Measurements from ENCODE around the gene RSAD2. TPM values are rescaled to one million over a fixed set of nuclear protein-coding genes. Genes with fewer than 3 reads are reported as not detected.

Gene RSAD2
- total and polyA plus RNA-seq, 12 donors = 1.6 to 16.1 (median 5.4) TPM

GRCh38 chr2:6924101-6924923, 46.7 kb downstream of the RSAD2 start:
- DNase-seq (no peak), ATAC-seq (no peak)
- TF ChIP-seq CTCF (IDR thresholded peaks at IDR 0.05) = no peak
- H3K27ac ChIP-seq = peak overlapping the region in 1 of 10 donors; percentile 5
- H3K27me3 ChIP-seq = no peaks in the 10 kb centered on the region
- peaks cover 11 to 95% (median 75%) of the 10 kb centered on the region in 9 donors for H3K4me1 ChIP-seq
- H3K36me3 ChIP-seq = no peaks in the 10 kb centered on the region
- WGBS, 2 donors = 91 to 94% methylated on average over 19 of the region's 19 CpGs
- no peaks in the 10 kb centered on the region for H3K9me3 ChIP-seq
- intact Hi-C loops (cut with DNase I) = loop anchor here in 5 of 10 donors (5.0 to 10.0 kb wide), 5 partner anchors 33 to 83 kb away; no protein-coding TSS in a partner anchor
- no peak overlapping the region for H3K4me3 ChIP-seq

- H3K4me1 ChIP-seq = peaks cover 11 to 95% (median 73%) of the 10 kb centered on the region in 9 donors
- WGBS, 2 donors = 54% methylated on average over 7 of the region's 7 CpGs
- ATAC-seq (no peak), DNase-seq (no peak)
- H3K9me3 ChIP-seq = no peaks in the 10 kb centered on the region
- no peak for TF ChIP-seq CTCF (IDR thresholded peaks at IDR 0.05)
- H3K27ac ChIP-seq = peak overlapping the region in 1 of 10 donors; percentile 5
- no peak overlapping the region for H3K4me3 ChIP-seq
- intact Hi-C loops (cut with DNase I) = loop anchor here in 5 of 10 donors (5.0 to 10.0 kb wide), 5 partner anchors 32 to 82 kb away; no protein-coding TSS in a partner anchor
- H3K36me3 ChIP-seq = no peaks in the 10 kb centered on the region
- H3K27me3 ChIP-seq = no peaks in the 10 kb centered on the region
These were observed 47.4 kb downstream of the RSAD2 start for GRCh38 chr2:6924924-6925409.

- no peak overlapping the region for H3K4me3 ChIP-seq
- ATAC-seq (no peak), DNase-seq (no peak)
- peaks cover 8 to 94% (median 63%) of the 10 kb centered on the region in 9 donors for H3K4me1 ChIP-seq
- no peaks in the 10 kb centered on the region for H3K9me3 ChIP-seq
- intact Hi-C loops (cut with DNase I) = loop anchor here in 2 of 10 donors (10.0 kb wide), 2 partner anchors 49 to 59 kb away; no protein-coding TSS in a partner anchor
- 80 to 83% methylated on average over 14 of the region's 14 CpGs for WGBS, 2 donors
- no peak for TF ChIP-seq CTCF (IDR thresholded peaks at IDR 0.05)
- H3K27ac ChIP-seq = no peak overlapping the region
- H3K27me3 ChIP-seq = no peaks in the 10 kb centered on the region
- no peaks in the 10 kb centered on the region for H3K36me3 ChIP-seq
These were observed 48.6 kb downstream of the RSAD2 start for GRCh38 chr2:6926071-6926732.

GRCh38 chr2:6927186-6927585, 49.6 kb downstream of the RSAD2 start:
- H3K27me3 ChIP-seq = no peaks in the 10 kb centered on the region
- WGBS, 2 donors = 6 to 14% methylated on average over 3 of the region's 3 CpGs

More at GRCh38 chr2:6927186-6927585, 49.6 kb downstream of the RSAD2 start:
- H3K9me3 ChIP-seq = peaks cover 0 to 5% (median 0%) of the 10 kb centered on the region in 11 donors
- intact Hi-C loops (cut with DNase I) = loop anchor here in 2 of 10 donors (10.0 kb wide), 2 partner anchors 48 to 58 kb away; no protein-coding TSS in a partner anchor
- H3K36me3 ChIP-seq = no peaks in the 10 kb centered on the region
- DNase-seq (peak in 1 of 2 donors; percentile 33), ATAC-seq (peak; percentile 35 to 82 (median 72))
- no peak overlapping the region for H3K4me3 ChIP-seq
- peaks cover 4 to 84% (median 60%) of the 10 kb centered on the region in 9 donors for H3K4me1 ChIP-seq
- no peak for TF ChIP-seq CTCF (IDR thresholded peaks at IDR 0.05)
- H3K27ac ChIP-seq = peak overlapping the region in 8 of 10 donors; percentile 18 to 69 (median 50)
